UCSD-AML1 (cell line): ENCODE data around the gene BTD.

Experiments
- DNase-seq: peaks from one replicate; lab custom pipeline; 2025; ENCODE audit not compliant: unreplicated experiment; lab: John Stamatoyannopoulos, UW

The BTD gene

GRCh38 chr3:15660055-15660935 lies 58.8 kb downstream of the BTD start:
- no peak for DNase-seq

GRCh38 chr3:15664144-15664543 lies 62.6 kb downstream of the BTD start:
- DNase-seq: no peak

- no peak for DNase-seq
Observed at GRCh38 chr3:15665510-15666150, 64.1 kb downstream of the BTD start.

- no peak for DNase-seq
Observed at GRCh38 chr3:15666277-15666676, 64.7 kb downstream of the BTD start.

- no peak for DNase-seq
Observed at GRCh38 chr3:15667484-15667883, 65.9 kb downstream of the BTD start.

- no peak for DNase-seq
Observed at GRCh38 chr3:15673536-15673935, 72.0 kb downstream of the BTD start.

- DNase-seq: no peak
Observed at GRCh38 chr3:15676259-15676658, 74.7 kb downstream of the BTD start.

GRCh38 chr3:15679306-15679705 lies 77.8 kb downstream of the BTD start:
- DNase-seq: no peak

- no peak for DNase-seq
Observed at GRCh38 chr3:15681668-15682067, 80.1 kb downstream of the BTD start.

- DNase-seq: no peak
Observed at GRCh38 chr3:15682561-15683185, 81.1 kb downstream of the BTD start.

- DNase-seq: no peak
Observed at GRCh38 chr3:15683253-15683652, 81.7 kb downstream of the BTD start.

- DNase-seq: no peak
Observed at GRCh38 chr3:15685927-15686326, 84.4 kb downstream of the BTD start.

GRCh38 chr3:15690230-15690629 lies 88.7 kb downstream of the BTD start:
- DNase-seq: no peak

- DNase-seq: no peak
Observed at GRCh38 chr3:15690748-15691147, 89.2 kb downstream of the BTD start.

GRCh38 chr3:15693355-15693754 lies 91.8 kb downstream of the BTD start:
- DNase-seq: no peak

- no peak for DNase-seq
Observed at GRCh38 chr3:15694628-15695027, 93.1 kb downstream of the BTD start.
